ENCODE measurements around the gene RDH5.

RDH5 gene

GRCh38 chr12:55705782-55706402, 14.3 kb upstream of the RDH5 start:
- H3K4me3 ChIP-seq (replicated peaks; ENCODE audit: low read depth, low read length) = no peak overlapping the region
- TF ChIP-seq, protein P1, sequence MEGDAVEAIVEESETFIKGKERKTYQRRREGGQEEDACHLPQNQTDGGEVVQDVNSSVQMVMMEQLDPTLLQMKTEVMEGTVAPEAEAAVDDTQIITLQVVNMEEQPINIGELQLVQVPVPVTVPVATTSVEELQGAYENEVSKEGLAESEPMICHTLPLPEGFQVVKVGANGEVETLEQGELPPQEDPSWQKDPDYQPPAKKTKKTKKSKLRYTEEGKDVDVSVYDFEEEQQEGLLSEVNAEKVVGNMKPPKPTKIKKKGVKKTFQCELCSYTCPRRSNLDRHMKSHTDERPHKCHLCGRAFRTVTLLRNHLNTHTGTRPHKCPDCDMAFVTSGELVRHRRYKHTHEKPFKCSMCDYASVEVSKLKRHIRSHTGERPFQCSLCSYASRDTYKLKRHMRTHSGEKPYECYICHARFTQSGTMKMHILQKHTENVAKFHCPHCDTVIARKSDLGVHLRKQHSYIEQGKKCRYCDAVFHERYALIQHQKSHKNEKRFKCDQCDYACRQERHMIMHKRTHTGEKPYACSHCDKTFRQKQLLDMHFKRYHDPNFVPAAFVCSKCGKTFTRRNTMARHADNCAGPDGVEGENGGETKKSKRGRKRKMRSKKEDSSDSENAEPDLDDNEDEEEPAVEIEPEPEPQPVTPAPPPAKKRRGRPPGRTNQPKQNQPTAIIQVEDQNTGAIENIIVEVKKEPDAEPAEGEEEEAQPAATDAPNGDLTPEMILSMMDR (IDR thresholded peaks at IDR 0.05; ENCODE audit: low read length, missing control alignments) = peak; percentile 22
- DNase-seq (ENCODE audit: low read depth) = no peak

DNA sequence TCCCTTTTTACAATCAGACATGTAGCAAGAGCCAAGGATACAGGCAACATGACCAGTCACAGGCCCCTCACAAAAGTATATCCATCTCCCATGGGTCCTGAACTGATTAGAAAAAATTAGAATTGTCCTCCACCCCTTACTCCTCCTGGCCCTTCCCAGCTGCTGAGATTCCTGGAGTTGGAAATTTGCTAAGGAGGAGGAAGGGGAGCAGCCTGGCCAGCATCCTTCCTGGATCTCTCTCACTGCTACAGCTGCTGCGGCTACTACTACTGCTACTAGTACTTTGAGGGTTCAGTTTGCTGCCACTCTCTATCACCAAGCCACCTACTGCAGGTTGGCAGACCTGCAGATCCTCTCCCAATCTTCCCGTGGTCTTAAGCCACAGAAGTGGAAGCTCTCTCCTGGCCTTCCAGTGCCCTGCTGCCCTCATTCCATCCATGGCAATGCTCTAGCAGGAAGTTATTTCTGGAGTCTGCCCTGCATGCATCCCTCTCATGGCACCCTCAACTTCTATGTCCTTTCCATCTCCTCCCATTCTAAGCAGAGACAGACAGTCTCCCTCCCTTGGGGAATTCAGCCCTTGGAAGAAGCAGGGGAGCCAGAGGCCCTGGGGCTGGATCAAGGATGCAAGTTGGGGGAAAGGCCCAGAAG, 13.5 kb upstream of the RDH5 start:
- peak overlapping the region; percentile 17 for H3K4me3 ChIP-seq (replicated peaks; ENCODE audit: low read depth, low read length)
- no peak for DNase-seq (ENCODE audit: low read depth)
- TF ChIP-seq, protein P1 (IDR thresholded peaks at IDR 0.05; ENCODE audit: low read length, missing control alignments) = no peak

GRCh38 chr12:55707219-55707671, 12.9 kb upstream of the RDH5 start:
- peak overlapping the region; percentile 49 for H3K4me3 ChIP-seq (replicated peaks; ENCODE audit: low read depth, low read length)

GRCh38 chr12:55707841-55708694, 12.1 kb upstream of the RDH5 start, which contains the start of gene ITGA7:
ITGA7 (minus strand) TSS chr12:55707904; CDS start chr12:55707682, 222 bp downstream.
- TF ChIP-seq, protein P1 (IDR thresholded peaks at IDR 0.05; ENCODE audit: low read length, missing control alignments) = no peak
- peak within 1 kb of the TSS; percentile 49 for H3K4me3 ChIP-seq (replicated peaks; ENCODE audit: low read depth, low read length)
- DNase-seq (ENCODE audit: low read depth) = no peak

More at GRCh38 chr12:55707219-55707671, 12.9 kb upstream of the RDH5 start:
- TF ChIP-seq, protein P1 (IDR thresholded peaks at IDR 0.05; ENCODE audit: low read length, missing control alignments) = no peak
- no peak for DNase-seq (ENCODE audit: low read depth)

- no peak overlapping the region for H3K4me3 ChIP-seq (replicated peaks; ENCODE audit: low read depth, low read length)
- DNase-seq (ENCODE audit: low read depth) = no peak
- TF ChIP-seq, protein P1 (IDR thresholded peaks at IDR 0.05; ENCODE audit: low read length, missing control alignments) = no peak
Observed at GRCh38 chr12:55708695-55709233, 11.4 kb upstream of the RDH5 start.

DNA sequence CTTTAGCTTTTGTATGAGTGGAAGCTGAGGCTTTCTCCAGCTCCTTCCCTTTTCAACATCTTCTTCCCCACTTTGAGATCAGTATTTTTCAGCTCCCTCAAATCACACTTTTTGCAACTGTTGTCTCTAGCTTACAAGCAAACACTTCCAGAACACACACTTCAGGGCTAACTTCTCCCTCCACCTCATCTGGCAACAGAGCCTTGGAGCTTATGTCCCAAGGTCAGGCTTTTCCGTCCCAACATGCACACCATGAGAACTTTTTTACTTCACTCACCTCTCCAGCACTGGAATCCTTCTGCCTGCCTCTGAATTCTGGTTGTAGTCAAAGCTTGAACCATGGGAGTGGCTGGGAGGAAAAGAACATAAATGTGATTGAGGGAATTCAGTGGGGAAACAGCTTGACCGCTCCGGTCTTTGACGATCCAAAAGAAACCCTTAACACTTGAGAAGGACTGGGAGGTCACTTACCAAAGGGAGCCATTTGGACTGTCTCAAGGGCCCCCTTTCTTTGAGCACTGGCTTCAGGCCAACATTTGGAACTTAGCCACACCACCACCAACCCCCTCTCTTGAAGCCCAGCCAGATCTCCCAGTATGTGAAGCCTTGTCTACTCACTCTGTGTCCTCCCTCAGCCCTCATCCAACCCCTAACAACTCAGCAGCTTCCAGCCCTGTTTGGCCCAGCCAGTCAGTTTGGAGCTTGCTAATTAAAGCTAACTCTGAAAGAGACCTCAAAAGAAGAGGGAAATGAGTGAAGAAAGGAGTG, 8.2 kb upstream of the RDH5 start:
- TF ChIP-seq, protein P1 (IDR thresholded peaks at IDR 0.05; ENCODE audit: low read length, missing control alignments) = no peak
- no peak for DNase-seq (ENCODE audit: low read depth)
- H3K4me3 ChIP-seq (replicated peaks; ENCODE audit: low read depth, low read length) = no peak overlapping the region
